Stimulated activated CD4-positive, alpha-beta T cell treated with anti-CD3 and anti-CD28 coated beads, TNF-alpha, amount 100 ng/mL, for 24 hours (primary cell): ENCODE results near the gene LPAR1.

Source experiments
- DNase-seq, 3 experiments: peaks; one replicate each; pipeline ENCODE4 v3.0.0-alpha.2; 2020; ENCODE audit warnings: low read depth in 3 of 3

Gene LPAR1

DNA sequence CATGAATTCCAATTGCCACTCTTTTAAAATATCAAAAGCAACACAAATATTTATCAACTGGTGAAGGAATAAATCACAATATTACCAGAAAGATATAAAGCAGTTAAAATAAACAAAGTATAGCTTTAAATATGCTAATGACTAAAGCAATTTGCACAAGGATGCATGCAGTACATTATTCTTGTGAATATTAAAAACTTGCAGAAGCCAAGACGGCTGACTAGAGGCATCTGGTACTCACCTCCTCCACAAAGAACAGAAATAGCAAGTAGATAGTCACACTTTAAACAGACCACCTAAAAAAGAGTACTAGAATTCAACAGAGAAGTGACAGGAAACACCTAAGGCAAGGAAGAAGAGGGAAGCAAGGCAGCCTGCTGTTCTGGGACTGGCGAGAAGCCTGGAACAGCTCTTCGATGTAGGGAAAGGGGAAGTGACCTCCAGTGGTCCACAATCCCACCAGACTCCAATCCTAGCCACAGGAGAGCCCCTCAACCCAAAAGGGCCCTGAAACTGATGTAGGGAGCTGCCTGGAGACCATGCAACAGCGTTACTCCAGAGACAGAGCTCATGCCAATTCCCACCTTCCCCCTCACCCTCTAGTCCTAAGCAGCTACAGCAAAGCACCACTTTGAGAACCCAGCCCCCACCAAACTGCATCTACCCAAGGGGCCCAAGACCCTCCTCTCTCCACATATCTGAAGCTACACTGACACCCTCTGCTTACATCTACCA is 86.3 kb downstream of the LPAR1 start:
- no peak for DNase-seq

DNA sequence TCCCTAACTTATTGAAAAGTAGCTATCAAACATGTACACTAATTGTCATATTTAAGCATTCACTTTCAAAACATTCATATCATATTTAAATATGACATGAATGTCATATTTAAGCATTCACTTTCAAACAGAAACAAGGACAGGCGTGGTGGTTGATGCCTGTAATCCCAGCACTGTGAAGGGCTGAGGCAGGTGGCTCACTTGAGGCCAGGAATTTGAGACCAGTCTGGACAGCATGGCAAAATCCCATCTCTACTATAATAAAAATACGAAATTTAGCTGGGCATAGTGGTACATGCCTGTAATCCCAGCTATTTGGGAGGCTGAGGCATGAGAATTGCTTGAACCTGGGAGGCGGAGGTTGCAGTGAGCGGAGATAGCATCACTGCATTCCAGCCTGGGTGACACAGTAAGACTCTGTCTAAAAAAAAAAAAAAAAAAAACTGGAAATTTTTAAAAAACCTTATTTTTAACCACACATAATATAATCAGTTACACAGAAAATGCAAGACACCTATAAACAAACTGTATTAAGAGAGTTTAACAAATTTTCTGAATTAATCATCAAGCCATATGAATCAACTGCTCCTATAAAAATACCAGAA is 88.1 kb downstream of the LPAR1 start:
- DNase-seq, result no peak

DNA sequence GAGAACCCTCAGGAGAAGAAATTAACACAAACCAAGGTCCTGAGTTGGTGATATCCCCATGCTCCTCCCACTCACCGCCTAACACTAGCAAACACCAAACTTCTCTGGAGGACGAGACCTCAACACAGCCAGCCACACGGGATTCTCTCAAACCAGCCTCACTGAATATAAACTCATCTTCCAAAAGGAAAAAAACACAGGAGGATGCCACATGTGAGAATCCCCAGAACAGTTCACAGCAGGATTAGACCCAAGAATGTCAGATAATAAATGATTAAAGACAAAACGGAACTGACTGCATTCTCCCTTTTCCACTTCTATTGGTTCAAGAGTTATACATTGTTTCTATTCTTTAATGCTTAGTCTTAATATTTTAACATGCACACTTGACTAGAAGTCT is 89.2 kb downstream of the LPAR1 start:
- no peak for DNase-seq

GRCh38 chr9:110947491-110948044 is 90.7 kb downstream of the LPAR1 start:
- no peak for DNase-seq

DNA sequence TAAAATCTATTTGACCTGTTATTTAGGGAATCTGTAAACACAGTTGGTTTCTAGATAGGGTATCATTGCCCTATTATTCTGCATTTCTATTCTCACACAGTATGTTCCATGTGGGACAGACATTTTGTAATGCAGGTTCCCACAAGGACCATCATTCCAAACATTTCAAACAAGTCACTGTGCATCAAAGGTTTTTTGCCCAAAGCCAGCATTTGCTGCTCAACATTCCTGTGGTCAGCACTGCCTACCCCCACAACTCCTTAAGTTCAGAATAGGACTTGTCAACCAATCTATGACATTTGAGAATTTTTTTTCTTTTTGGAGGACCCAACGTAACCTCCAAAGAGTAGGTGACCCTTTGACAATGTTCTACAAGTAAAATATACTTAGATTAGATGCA is 95.7 kb downstream of the LPAR1 start:
- DNase-seq, result no peak

GRCh38 chr9:110940951-110941557 is 97.2 kb downstream of the LPAR1 start:
- DNase-seq, result no peak

- no peak for DNase-seq
Measured at GRCh38 chr9:110939573-110939972, 98.7 kb downstream of the LPAR1 start.

- no peak for DNase-seq
Measured at GRCh38 chr9:110939047-110939446, 99.2 kb downstream of the LPAR1 start.

DNA sequence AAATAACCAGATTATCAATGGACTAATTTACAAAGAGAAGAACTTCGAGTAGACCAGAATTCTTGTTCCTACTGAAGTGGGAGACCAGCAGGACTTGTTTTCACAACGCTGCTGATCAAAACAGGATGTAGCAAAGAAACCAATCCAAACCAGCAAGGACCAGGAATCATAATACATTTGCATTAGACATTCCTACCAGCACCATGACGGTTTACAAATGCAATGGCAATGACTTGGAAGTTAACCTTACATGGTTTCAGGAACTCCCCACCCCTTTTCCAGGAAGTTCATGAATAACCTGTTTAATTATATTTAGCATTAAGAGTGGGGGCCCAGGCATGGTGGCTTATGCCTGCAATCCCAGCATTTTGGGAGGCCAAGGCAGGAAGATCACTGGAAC is 100.0 kb downstream of the LPAR1 start:
- no peak for DNase-seq

DNA sequence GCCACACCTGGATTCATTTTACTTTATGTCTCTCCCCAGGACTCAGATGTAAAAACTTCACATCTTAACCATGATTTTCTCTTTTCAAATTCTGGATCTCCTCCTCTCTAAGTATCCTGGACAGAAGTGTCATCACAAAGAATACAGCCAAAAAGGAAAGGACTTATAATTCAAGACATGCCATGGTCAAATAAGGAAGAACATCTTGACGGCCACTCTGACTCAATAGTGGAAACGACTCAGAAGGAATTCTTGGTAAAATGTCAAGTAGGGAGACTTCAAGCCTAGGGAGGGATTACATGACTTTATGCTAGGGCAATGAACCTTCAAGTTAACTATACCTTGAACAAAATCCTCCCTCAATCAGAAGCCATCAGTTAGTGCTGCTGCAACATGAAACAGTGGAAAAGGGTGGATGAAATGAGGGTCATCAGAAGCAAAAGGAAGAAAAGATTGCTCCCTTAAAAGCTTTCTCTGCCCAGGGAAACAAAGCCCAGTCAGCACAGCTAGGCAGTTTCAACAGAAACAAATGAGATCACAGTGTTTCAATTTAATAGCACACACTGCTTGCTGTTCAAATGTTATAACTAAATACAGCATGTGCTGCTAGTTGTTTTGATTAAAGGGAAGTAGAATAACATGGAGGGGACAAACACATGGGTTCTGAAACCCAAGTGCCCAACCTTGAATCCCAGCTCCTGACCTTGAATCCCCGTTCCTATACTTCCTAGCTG is 101.4 kb downstream of the LPAR1 start:
- no peak for DNase-seq

DNA sequence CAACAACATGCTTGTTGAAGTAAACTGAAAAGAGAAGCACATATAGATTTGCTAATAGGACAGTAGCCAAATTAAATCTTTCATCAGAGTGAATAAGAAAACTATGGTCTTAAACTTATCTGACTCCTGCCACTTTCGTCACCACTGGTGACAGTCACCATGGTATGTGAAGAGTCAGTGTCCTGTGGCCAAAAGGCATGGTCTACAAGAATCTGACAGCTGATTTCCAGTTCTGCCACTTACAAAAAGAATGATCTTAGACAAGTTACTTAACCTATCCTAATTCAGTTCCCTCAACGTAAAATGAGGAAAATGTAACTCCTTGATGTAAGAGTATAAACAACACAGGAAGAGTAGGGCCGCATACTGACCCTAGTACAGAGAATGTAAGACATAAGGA is 102.0 kb downstream of the LPAR1 start:
- no peak for DNase-seq

- no peak for DNase-seq
Measured at GRCh38 chr9:110935829-110936228, 102.4 kb downstream of the LPAR1 start.

- DNase-seq, result no peak
Measured at GRCh38 chr9:110933350-110934001, 104.8 kb downstream of the LPAR1 start.

DNA sequence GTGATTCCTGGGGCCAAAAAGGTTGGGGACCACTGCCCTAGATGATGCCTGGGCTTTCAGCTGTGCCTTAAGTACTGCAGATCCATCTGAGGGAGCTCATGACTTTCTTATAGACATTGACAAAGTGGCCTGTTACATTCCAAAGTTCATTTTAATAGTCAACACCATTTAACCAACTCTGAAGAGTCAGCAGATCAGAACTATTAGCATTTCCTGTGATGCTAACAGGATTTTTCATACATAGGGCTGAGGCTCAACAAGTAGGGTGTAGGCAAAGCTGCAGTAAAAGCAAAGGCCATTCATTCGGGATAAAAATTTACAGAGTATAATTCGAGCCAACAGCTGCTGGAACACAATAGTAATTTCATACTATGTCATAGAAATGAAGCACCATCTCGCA is 105.4 kb downstream of the LPAR1 start:
- no peak for DNase-seq

DNA sequence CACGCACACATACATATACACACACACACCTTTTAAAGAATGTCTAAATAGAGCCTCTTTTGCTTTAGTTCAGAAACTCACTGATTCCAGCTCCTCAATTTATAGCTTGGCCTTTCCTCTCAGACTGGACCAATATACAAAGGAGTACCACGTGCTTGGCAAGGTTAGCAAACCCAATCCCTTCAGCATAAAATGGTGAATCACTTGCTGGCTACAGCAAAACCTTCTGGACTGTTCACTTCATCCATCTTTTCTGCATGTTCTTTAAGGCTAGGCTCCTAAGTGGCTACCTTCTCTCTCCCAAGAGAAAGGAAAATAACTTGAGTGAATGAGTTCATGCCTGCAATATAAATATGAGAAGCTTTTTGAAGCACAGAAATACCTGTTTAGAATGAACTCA is 109.7 kb downstream of the LPAR1 start:
- DNase-seq, result no peak

DNA sequence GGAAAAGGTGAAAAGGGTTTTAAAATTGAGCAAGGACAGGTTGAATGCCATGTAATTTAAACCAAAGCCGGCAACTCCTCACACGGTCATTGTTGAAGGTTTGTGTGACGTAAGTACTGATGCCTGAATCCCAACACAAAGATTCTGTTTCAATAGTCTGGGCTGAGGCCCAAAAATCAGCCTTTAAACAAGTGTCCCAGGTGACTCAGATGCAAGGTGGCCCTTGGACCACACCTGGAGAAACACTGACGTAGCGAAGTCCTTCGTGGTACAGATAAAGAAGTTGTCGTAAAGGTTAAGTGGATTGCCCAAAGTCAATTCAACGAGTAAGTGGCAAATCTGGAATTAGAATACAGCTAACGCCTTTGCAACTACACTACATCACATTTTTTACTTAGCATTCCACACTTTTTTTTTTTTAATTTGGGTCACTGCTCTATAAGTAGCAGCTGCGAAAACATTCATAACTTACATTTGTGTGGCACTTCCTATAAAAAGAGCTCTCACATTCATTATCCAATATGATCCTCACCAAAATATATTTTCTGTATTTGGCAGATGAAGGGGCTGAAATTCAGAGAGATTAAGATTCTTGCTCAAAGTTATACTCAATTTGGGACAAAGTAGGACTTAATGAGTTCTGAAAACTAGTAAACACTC is 111.3 kb downstream of the LPAR1 start:
- no peak for DNase-seq

DNA sequence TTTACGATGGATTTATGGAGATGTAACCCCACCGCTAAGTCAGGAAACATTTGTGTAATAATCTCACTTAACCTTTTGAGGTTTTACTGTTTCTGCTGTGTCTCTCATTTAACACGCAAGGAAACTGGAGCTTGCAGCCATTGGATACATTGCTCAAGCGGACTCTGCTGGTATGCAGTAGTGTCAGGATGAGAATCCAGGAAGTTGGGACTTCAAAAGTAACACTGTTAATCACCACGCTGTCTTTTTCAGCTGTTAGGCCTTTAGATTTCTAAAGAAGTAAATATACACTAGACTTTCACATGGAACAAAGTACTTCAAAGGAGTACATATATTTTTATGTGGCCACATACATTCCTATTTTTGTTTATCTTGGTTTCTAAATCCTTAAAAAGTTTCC is 114.7 kb downstream of the LPAR1 start:
- no peak for DNase-seq

DNA sequence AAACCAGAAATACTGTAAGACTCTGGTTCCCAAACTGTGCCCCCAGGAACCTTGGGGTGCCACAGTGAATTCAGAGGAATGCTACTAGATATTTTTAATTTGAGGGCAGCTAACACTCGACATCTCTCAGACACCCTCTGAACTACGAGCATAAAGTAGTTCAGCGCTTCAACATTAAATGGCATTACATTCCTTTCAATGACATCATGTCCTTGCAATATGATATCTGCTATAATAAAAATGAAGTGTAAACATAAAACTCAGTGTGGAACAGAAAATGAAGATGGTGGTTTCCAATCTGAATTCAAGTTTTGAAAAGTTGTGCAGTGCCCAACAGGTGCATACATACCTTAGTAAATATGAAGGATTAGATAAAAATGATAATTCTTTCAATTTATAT is 116.1 kb downstream of the LPAR1 start:
- DNase-seq, result no peak

- DNase-seq, result no peak
Measured at GRCh38 chr9:110921705-110922104, 116.6 kb downstream of the LPAR1 start.

- no peak for DNase-seq
Measured at GRCh38 chr9:110919609-110920008, 118.7 kb downstream of the LPAR1 start.

GRCh38 chr9:110919050-110919435 is 119.2 kb downstream of the LPAR1 start:
- DNase-seq, result no peak
